Activated CD4-positive, alpha-beta T cell treated with anti-CD3 and anti-CD28 coated beads for 1 hour (primary cell): ENCODE measurements around the gene WDR83.
"Not testable (repeated sequence)": the region's sequence is repeated elsewhere in the genome, so short reads cannot be mapped to it uniquely, and the experiment has no call there.

ENCODE experiments used
- DNase-seq: peaks from one replicate; pipeline ENCODE4 v3.0.0-alpha.2; 2020

WDR83 gene

GRCh38 chr19:12656899-12657571 lies 9.6 kb upstream of the WDR83 start:
- DNase-seq = no peak

DNA sequence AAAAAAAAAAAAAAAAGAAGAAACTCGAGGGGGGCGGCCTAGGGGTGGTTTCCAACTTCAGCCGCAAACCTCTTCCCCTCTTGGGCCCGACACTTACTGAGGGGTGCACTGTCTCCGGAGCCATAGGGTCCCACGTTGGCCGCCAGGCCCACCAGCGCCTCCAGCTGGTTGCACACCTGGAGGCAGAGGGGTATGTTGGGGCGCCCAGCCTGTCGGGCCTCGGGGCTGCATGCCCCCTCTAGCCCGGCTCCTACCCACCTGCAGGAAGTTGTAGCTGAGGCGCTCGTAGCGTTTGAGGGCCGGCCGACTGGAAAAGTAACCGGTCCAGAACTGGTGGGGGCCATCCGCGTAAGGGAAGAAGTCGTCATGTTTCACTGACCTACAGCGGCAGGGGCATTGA lies 8.6 kb upstream of the WDR83 start:
- no peak for DNase-seq

GRCh38 chr19:12660980-12661379 lies 5.6 kb upstream of the WDR83 start:
- DNase-seq = no peak

- no peak for DNase-seq
Measured at GRCh38 chr19:12664406-12665280, 2.0 kb upstream of the WDR83 start.

DNA sequence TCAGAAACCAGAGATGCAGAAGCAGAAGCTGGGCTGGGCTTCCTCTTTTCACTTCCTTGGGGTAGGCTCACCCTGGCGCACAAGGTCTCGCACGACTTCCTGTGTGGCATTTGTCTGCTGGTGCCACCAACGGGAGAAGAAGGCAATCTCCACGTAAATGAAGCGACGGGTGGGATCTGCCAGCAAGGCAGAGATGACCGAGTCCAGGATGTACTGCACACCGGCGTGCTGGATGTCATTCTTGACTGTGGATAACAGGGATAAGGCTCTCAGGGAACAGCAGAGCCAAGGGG lies 1.4 kb upstream of the WDR83 start:
- peak; percentile 29 for DNase-seq

GRCh38 chr19:12665671-12666264 lies 839 bp upstream of the WDR83 start:
- no peak for DNase-seq

- DNase-seq = no peak
Measured at GRCh38 chr19:12667731-12668302, 1.2 kb downstream of the WDR83 start.

GRCh38 chr19:12668346-12668745 lies 1.7 kb downstream of the WDR83 start:
- no peak for DNase-seq

- DNase-seq = peak; percentile 46
Measured at GRCh38 chr19:12668932-12669269, 2.3 kb downstream of the WDR83 start.

- peak; percentile 66 for DNase-seq
Measured at GRCh38 chr19:12669270-12670158, 2.9 kb downstream of the WDR83 start.

DNA sequence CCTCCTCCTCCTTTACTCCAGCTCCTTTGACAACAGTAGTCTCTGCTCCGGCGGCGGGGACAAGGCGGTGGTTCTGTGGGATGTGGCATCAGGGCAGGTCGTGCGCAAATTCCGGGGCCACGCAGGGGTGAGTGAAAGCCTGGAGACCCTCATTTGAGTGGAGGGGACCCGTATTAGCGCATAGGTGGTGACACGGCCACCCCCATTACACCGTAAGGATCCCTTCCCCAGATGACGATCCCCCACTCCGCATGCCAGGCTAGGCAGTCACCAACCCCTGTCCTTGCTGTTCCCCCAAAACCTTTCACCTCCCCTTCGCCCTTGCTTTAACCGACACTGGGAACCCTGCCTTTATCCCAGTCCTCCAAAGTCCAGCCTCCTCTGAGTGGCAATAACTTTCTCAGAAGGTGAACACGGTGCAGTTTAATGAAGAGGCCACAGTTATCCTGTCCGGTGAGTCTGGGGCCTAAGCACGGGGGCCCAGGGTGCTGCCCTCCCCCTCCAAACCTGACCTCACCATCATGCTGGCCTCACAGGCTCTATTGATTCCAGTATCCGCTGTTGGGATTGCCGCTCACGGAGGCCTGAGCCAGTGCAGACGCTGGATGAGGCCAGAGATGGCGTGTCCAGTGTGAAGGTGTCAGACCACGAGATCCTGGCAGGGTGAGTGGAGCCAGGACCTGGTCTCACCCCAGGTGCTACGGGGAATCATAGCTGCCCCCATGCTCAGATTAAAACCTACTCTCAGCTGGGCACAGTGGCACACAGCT lies 3.7 kb downstream of the WDR83 start:
- DNase-seq = no peak

DNA sequence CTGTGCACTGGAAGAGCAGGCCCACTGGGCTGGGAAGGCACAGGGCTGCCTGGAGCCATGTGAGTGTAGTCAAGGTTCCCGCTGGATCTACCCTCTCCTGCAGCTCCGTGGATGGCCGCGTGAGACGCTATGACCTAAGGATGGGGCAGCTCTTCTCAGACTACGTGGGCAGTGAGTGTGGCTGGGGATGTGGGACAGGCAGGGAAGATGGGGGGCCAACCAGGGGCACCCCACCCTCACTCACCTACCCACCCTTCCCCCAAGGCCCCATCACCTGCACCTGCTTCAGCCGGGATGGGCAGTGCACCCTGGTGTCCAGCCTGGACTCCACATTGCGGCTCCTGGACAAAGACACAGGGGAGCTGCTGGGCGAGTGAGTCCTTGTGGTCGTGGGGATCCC lies 6.1 kb downstream of the WDR83 start:
- DNase-seq = no peak

DNA sequence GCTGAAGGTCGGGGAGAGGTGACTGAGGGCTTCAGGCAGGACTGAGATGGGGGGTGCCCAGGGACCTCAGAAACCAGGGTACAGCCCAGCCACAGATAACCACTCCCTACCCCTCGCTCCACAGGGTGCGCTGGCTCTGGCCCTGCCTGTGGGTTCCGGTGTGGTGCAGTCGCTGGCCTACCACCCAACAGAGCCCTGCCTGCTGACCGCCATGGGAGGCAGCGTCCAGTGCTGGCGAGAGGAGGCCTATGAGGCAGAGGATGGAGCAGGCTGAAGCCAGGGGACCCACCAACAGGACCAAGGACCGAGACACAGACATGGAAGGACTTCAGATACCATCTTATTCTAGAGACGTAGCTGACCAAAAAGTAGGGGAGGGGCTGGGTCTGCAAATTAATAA lies 8.8 kb downstream of the WDR83 start:
- no peak for DNase-seq

GRCh38 chr19:12675940-12676339 lies 9.3 kb downstream of the WDR83 start:
- DNase-seq = no peak

DNA sequence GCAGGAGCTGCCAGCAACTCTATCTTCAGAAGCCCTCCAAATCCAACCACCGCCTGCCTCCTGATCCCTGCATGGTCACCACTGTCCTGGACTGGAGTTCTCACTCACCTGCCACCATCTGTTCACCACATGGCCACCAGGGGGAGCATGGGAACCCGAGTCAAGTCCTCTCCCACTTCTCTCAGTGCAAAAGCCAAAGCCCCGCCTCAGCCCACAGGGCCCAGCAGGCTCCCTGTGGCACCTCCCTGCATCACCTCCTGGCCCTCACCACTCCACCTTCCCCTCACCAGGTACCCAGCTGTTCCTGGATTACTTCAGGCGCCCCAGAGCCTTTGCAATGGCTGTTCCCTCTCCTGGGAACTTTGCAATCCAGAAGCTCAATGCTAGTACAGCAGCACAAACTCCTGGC lies 9.8 kb downstream of the WDR83 start:
- DNase-seq = peak; percentile 71

- no peak for DNase-seq
Measured at GRCh38 chr19:12676928-12677327, 10.3 kb downstream of the WDR83 start.

DNA sequence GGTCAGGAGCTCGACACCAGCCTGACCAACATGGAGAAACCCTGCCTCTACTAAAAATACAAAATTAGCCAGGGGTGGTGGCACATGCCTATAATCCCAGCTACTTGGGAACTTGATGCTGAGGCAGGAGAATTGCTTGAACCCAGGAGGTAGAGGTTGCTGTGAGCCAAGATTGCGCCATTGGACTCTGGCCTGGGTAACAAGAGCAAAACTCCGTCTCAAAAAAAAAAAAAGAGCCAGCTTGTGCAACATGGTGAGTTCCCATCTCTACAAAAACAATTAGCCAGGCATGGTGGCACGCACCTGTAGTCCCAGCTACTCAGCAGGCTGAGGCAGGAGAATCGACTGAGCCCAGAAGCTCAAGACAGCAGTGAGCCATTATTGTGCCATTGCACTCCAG lies 11.4 kb downstream of the WDR83 start:
- DNase-seq = not testable (repeated sequence)

DNA sequence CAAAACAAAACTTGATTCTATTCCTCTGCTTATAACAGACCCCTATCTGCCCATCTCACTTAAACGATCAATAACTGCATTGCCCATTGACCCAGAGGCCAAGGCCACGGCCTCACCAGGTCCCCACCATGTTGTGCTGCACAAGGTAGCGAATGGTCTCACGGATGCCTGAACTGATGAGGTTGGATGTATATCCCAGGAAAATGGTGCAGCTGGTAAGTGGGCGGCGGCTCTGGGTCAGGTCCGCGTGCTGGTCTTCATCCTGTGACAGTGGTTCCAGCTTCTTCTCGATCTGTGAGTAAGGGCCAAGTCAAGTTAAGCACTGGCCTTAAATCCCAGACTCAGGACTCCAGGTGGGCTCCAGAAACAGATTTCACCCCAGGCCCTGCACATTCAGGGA lies 13.4 kb downstream of the WDR83 start:
- DNase-seq = no peak

DNA sequence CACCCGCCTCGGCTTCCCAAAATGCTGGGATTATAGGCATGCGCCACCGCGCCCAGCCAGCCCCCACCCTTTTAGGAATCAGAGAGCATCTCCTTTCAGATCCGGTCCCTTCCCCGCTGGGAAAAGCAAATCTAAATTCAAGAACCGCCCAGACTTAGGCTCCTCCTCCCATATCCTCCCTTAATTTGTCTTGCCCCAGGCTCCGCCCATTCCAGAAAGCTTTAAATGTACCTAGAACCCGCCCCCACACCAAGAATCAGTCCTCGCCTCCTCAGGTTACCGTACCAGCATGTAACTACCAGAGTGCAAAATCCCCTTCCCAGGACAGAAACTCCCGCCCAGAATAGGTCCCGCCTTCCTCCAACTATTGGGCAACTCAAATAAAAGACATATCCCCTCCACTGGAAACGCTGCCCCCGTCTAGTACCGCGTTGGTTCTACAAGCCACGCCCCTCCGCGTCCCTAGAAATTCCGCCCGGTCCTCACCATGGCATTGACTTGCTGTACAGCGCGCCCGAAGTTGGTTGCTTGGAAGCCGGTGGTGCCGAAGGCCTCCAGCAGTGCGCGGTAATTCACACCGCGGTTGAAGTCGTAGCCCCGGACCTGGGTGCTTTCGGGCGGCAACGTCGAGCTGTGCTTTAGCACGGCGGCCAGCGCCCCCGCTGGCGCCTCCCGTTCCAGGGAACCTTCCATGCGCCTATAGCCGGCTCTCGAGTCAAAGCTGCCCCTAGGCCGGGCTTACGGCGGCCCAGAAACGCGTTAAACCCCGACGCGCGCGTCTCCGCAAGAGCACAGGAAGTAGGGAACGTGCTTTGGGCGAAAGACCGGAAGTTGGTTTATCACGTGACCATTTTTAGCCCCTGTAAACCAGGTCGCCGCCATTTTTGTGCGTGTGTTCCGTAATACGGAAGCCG lies 14.7 kb downstream of the WDR83 start, which contains the start of gene DHPS:
DHPS (minus strand) TSS at position 807 of the 914 bp plus-strand sequence; CDS start at position 693, 114 bp downstream.
- DNase-seq = peak; percentile 84

DNA sequence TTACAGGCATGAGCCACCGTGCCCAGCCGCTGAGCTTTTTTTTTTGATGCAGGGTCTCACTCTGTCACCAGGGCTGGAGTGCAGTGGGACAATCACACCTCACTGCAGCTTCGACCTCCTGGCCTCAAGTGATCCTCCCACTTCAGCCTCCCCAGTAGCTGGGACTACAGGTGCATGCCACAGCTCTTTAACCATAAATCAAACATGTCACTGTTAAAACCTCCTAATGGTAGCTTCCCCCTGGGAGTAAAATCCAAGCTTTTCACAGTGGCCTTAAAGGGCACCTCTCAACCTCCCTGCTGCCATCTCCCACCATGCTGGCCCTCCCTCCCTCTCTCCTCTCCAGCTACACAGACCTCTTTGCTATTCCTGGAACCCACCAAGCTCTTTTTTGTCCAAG lies 19.2 kb downstream of the WDR83 start:
- no peak for DNase-seq
